Measurements from ENCODE around the gene COL2A1. TPM values are rescaled to one million over a fixed set of nuclear protein-coding genes. Genes with fewer than 3 reads are reported as not detected.
A peak's percentile ranks its signal among the peaks of the same experiment; 100 is the strongest.

COL2A1 gene
- total and polyA plus RNA-seq, 9 of the 15 experiments (the other 6 are each of a cell fraction or from before 2014, with no cell fraction given) = 0.46 TPM; not detected in 8

DNA sequence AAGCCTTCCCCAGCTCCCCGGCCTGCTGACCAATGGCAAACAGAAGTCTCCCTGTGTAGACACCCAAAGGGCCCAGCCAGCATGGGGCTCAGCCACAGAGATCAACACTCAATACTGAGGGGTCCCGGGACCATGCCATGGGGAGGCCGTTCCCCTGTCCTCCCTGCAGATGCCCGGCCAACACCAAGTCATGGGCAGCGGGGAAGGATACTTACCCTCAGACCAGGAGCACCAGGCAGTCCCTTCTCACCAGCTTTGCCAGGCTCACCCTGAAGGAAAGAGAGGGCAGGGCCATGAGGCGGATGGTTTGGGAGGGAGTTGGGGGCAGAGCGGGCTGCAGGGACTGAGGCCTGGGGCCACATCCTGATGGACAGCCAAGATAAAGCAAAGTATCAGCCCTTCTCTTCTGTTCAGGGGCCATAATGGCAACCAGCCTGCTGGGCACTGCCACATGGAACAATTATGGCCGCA, 19.9 kb downstream of the COL2A1 start (continued):
- TF ChIP-seq, protein P1, sequence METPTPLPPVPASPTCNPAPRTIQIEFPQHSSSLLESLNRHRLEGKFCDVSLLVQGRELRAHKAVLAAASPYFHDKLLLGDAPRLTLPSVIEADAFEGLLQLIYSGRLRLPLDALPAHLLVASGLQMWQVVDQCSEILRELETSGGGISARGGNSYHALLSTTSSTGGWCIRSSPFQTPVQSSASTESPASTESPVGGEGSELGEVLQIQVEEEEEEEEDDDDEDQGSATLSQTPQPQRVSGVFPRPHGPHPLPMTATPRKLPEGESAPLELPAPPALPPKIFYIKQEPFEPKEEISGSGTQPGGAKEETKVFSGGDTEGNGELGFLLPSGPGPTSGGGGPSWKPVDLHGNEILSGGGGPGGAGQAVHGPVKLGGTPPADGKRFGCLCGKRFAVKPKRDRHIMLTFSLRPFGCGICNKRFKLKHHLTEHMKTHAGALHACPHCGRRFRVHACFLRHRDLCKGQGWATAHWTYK (CRISPR knock-in tag; IDR thresholded peaks at IDR 0.05) = no peak
- TF ChIP-seq SNIP1 (IDR thresholded peaks at IDR 0.05; ENCODE audit: low read depth) (no peak), BRD9 (IDR thresholded peaks at IDR 0.05; ENCODE audit: low read depth, partially characterized antibody) (no peak), FOSL1 (tag; conservative IDR thresholded peaks at IDR 0.05) (no peak), THRAP3 (IDR thresholded peaks at IDR 0.05; ENCODE audit: borderline replicate concordance) (no peak)

DNA sequence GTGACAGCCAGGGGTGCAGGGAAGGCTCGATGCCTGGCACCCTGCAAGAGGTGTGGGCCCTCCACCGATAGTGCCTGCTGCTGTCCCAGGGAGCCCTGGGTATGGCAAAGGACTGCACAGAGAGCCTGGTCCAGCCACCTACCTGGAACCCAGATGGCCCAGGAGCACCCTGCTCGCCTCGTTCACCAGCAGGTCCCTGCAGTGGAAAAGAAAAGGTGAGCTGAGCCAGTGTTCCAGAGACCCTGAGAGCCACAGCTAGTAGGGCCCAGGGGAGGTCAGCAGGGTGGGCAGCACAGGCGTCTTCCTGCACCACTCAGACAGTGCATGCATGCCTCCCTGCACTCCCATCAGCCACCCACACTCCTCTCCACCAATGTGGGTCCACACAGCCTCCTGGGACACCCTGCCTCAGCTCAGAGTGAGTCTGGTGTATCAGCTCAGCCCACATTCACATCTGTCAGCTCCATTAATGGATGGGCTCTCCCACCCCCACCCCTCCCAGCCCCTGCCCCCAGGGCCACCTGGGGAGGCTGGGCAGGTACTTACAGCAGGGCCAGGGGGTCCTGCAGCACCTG, 20.6 kb downstream of the COL2A1 start:
- no peak for FAIRE-seq
- TF ChIP-seq ZNF644 (tag; IDR thresholded peaks at IDR 0.05; ENCODE audit: low read depth) (no peak), CCAR2 (IDR thresholded peaks at IDR 0.05; ENCODE audit: low read depth, low read length) (no peak), MTF1 (CRISPR knock-in tag; IDR thresholded peaks at IDR 0.05; ENCODE audit: borderline replicate concordance) (no peak), PHTF2 (CRISPR knock-in tag; IDR thresholded peaks at IDR 0.05) (no peak), GATAD2B (IDR thresholded peaks at IDR 0.05; ENCODE audit: borderline replicate concordance) (no peak), POU5F1 (IDR thresholded peaks at IDR 0.05; ENCODE audit: borderline replicate concordance, low read depth, low read length, partially characterized antibody) (no peak), ZNF830 (CRISPR knock-in tag; IDR thresholded peaks at IDR 0.05) (no peak), ZFP1 (CRISPR knock-in tag; IDR thresholded peaks at IDR 0.05) (no peak), RAD21 (CRISPR knock-in tag; conservative IDR thresholded peaks at IDR 0.05 in 1 of 2, IDR thresholded peaks at IDR 0.05 in 1 of 2) (no peak), ZNF165 (CRISPR knock-in tag; IDR thresholded peaks at IDR 0.05; ENCODE audit: borderline replicate concordance) (no peak), SAFB (IDR thresholded peaks at IDR 0.05; ENCODE audit: borderline replicate concordance, low read depth, low read length) (no peak), ILK (tag; IDR thresholded peaks at IDR 0.05; ENCODE audit: borderline replicate concordance, low read depth) (no peak), JUN (IDR thresholded peaks at IDR 0.05; ENCODE audit: borderline replicate concordance, low read depth, low read length) (no peak), JUN (CRISPR knock-in tag; IDR thresholded peaks at IDR 0.05; ENCODE audit: borderline replicate concordance) (no peak)

More for the DNA sequence above, 20.6 kb downstream of the COL2A1 start:
- Histone ChIP-seq H2AFZ (ENCODE audit: low read depth, low read length) (no peak overlapping the region), H3K9me1 (ENCODE audit: control insufficient read depth, insufficient read depth, low read length) (peaks cover 3% of the 10 kb centered on the region), H3K4me1 (replicated peaks in 1 of 2; ENCODE audit: control insufficient read depth in 2 of 2, insufficient read depth in 2 of 2, low read length in 2 of 2) (peaks cover 0 to 16% of the 10 kb centered on the region in 2 experiments; a peak in 2 of 5 replicates), H3K36me3 (ENCODE audit: control insufficient read depth, insufficient read depth, low read length) (no peaks in the 10 kb centered on the region), H3K9ac (ENCODE audit: insufficient read depth in 1 of 2, low read depth in 2 of 2, low read length in 2 of 2) (0 out of 4 replicates have a peak overlapping the region, but pooled peaks of 1 of the 2 experiments have one; percentile 19), H4K20me1 (replicated peaks; ENCODE audit: control insufficient read depth, insufficient read depth, low read length) (peaks cover 6% of the 10 kb centered on the region; the same call in 1 of the 2 replicates), H3K27me3 (ENCODE audit: control insufficient read depth in 2 of 2, insufficient read depth in 2 of 2, low read length in 2 of 2) (peaks cover 36 to 94% of the 10 kb centered on the region in 2 experiments; a peak in 4 of 5 replicates), H3K4me3 (no peak overlapping the region), H3K79me2 (ENCODE audit: control insufficient read depth, insufficient read depth, low read length) (no peaks in the 10 kb centered on the region), H3K9me3 (replicated peaks; ENCODE audit: control insufficient read depth, insufficient read depth, low read depth, low read length) (no peaks in the 10 kb centered on the region), H3K4me2 (ENCODE audit: insufficient read depth, low read length) (no peak overlapping the region), H3K27ac (ENCODE audit: extremely low read depth, low read depth, low read length) (no peak overlapping the region)
- ATAC-seq (peak; percentile 11; the same call in 1 of the 3 replicates), DNase-seq (ENCODE audit: extremely low read depth in 1 of 4, low spot score in 3 of 4) (no peak)
- no TSS peak for BruUV-seq (replicated peaks)
- in situ Hi-C loops (cut with MboI) = no loop called here
- intact Hi-C loops (cut with micrococcal nuclease) = no loop called here
- CTCF ChIA-PET (ENCODE audit: low intra/inter-chr PET ratio) = interaction anchor here (0.6 kb wide), 1 partner anchor 974 kb away, joined by 3 read pairs; the partner anchor contains the start of gene ARF3
- POLR2A ChIA-PET = no interaction called here
- 2% methylated on average over 4 of the region's 5 CpGs for WGBS (ENCODE audit: insufficient coverage, low coverage, missing lambda C conversion rate)
